ENCODE results near the gene CEACAM1.
"Not testable (repeated sequence)": the region's sequence is repeated elsewhere in the genome, so short reads cannot be mapped to it uniquely, and the experiment has no call there.

The CEACAM1 gene

GRCh38 chr19:42558450-42559150, 30.3 kb upstream of the CEACAM1 start:
- H3K4me3 ChIP-seq (ENCODE audit: low read length): no peak overlapping the region
- H3K36me3 ChIP-seq (ENCODE audit: insufficient read depth, low read length): no peaks in the 10 kb centered on the region
- peaks cover 28% of the 10 kb centered on the region; the same call in 1 of the 2 replicates for H3K4me1 ChIP-seq (ENCODE audit: insufficient read depth, low read length)
- H3K27ac ChIP-seq (ENCODE audit: low read depth, low read length): no peak overlapping the region
- no peaks in the 10 kb centered on the region for H3K27me3 ChIP-seq (ENCODE audit: insufficient read depth, low read length)
- no peak overlapping the region for H3K9ac ChIP-seq (ENCODE audit: low read depth, low read length)
- no peaks in the 10 kb centered on the region for H3K9me3 ChIP-seq (ENCODE audit: insufficient read depth, low read depth, low read length)
- WGBS: 55% methylated on average over 7 of the region's 7 CpGs

DNA sequence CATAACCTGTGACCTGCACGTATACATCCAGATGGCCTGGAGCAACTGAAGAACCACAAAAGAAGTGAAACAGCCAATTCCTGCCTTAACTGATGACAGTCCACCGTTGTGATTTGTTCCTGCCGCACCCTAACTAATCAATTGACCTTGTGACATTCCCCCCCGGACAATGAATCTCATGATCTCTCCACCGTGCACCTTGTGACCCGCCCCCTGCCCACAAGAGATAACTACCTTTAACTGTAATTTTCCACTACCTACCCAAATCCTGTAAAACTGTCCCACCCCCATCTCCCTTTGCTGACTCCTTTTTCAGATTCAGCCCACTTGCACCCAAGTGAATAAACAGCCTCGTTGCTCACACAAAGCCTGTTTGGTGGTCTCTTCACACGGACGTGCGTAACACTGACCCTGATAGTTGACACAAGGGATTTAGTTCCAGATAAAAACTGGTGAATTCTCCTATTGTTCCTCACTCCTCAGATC, 29.1 kb upstream of the CEACAM1 start:
- H3K27ac ChIP-seq (ENCODE audit: low read depth, low read length); H3K27me3 ChIP-seq (ENCODE audit: insufficient read depth, low read length); H3K4me3 ChIP-seq (ENCODE audit: low read length); H3K9ac ChIP-seq (ENCODE audit: low read depth, low read length); H3K36me3 ChIP-seq (ENCODE audit: insufficient read depth, low read length); H3K9me3 ChIP-seq (ENCODE audit: insufficient read depth, low read depth, low read length): not testable (repeated sequence)
- H3K4me1 ChIP-seq (ENCODE audit: insufficient read depth, low read length): peaks cover 32% of the 10 kb centered on the region; the same call in 1 of the 2 replicates
- 89% methylated on average over 10 of the region's 10 CpGs for WGBS

DNA sequence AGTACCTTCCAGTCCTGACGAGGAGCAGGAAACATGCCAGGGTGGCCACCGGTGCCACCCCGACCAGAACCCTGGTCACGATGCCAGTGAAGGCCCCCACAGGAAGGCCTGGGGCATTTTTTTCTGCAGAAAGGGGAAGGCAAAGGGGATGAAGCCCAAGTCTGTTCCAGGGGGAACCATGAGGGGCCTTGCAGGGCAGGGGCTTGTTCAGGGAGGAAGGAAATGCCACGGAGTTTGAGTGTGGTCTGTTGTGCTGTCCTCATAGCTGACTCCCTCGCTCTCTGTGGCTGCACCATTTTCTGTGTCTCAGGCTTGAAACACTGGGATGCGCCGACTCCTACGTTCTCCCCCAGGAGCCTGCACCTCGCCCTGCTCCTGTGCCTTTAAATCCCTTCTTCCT, 27.5 kb upstream of the CEACAM1 start:
- 84% methylated on average over 10 of the region's 10 CpGs for WGBS
- Histone ChIP-seq H3K36me3 (ENCODE audit: insufficient read depth, low read length) (no peaks in the 10 kb centered on the region), H3K27ac (ENCODE audit: low read depth, low read length) (no peak overlapping the region), H3K27me3 (ENCODE audit: insufficient read depth, low read length) (no peaks in the 10 kb centered on the region), H3K4me3 (ENCODE audit: low read length) (no peak overlapping the region), H3K9ac (ENCODE audit: low read depth, low read length) (no peak overlapping the region), H3K4me1 (ENCODE audit: insufficient read depth, low read length) (peaks cover 32% of the 10 kb centered on the region; the same call in 1 of the 2 replicates), H3K9me3 (ENCODE audit: insufficient read depth, low read depth, low read length) (no peaks in the 10 kb centered on the region)

- H3K4me1 ChIP-seq (ENCODE audit: insufficient read depth, low read length): peaks cover 32% of the 10 kb centered on the region; the same call in 1 of the 2 replicates
Measured at GRCh38 chr19:42555317-42555716, 27.0 kb upstream of the CEACAM1 start.

DNA sequence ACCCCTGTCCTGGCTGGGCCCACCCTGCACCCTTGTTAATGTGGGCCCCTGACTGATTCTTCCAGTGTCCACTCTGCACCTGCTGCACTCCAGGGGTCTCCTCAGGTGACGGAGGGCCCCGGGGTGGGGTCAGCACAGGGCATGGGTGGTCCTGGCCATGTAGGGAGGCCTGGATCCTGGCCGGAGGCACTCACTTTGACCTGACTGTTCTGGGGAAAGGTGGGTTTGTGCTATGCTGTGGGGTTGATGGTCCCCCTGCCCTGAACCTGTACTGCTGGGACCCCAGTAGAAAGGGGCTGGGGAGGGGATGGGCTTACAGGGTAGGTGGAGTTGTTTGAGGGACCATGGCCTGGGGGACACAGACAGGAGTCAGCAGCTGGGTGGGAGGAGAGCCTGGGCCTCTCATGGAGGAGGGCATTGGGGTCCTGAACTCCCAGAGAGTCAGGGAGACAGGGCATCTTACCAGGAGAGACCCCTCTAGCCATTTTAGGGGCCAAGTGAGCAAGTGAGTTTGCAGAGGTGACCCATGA, 25.8 kb upstream of the CEACAM1 start:
- H3K27me3 ChIP-seq (ENCODE audit: insufficient read depth, low read length): no peaks in the 10 kb centered on the region
- H3K9ac ChIP-seq (ENCODE audit: low read depth, low read length): no peak overlapping the region
- H3K27ac ChIP-seq (ENCODE audit: low read depth, low read length): no peak overlapping the region
- H3K36me3 ChIP-seq (ENCODE audit: insufficient read depth, low read length): no peaks in the 10 kb centered on the region
- peaks cover 7% of the 10 kb centered on the region; the same call in 1 of the 2 replicates for H3K9me3 ChIP-seq (ENCODE audit: insufficient read depth, low read depth, low read length)
- peaks cover 25% of the 10 kb centered on the region; the same call in 1 of the 2 replicates for H3K4me1 ChIP-seq (ENCODE audit: insufficient read depth, low read length)
- H3K4me3 ChIP-seq (ENCODE audit: low read length): no peak overlapping the region
- 97% methylated on average over 3 of the region's 3 CpGs for WGBS

More at GRCh38 chr19:42555317-42555716, 27.0 kb upstream of the CEACAM1 start:
- H3K4me3 ChIP-seq (ENCODE audit: low read length): no peak overlapping the region
- no peak overlapping the region for H3K27ac ChIP-seq (ENCODE audit: low read depth, low read length)
- no peaks in the 10 kb centered on the region for H3K27me3 ChIP-seq (ENCODE audit: insufficient read depth, low read length)
- no peaks in the 10 kb centered on the region for H3K36me3 ChIP-seq (ENCODE audit: insufficient read depth, low read length)
- H3K9me3 ChIP-seq (ENCODE audit: insufficient read depth, low read depth, low read length): peaks cover 2% of the 10 kb centered on the region; the same call in 1 of the 2 replicates
- WGBS: 44% methylated on average over 5 of the region's 5 CpGs
- no peak overlapping the region for H3K9ac ChIP-seq (ENCODE audit: low read depth, low read length)

- Histone ChIP-seq H3K9ac (ENCODE audit: low read depth, low read length) (no peak overlapping the region), H3K4me3 (ENCODE audit: low read length) (no peak overlapping the region), H3K27me3 (ENCODE audit: insufficient read depth, low read length) (no peaks in the 10 kb centered on the region), H3K36me3 (ENCODE audit: insufficient read depth, low read length) (no peaks in the 10 kb centered on the region), H3K27ac (ENCODE audit: low read depth, low read length) (no peak overlapping the region), H3K4me1 (ENCODE audit: insufficient read depth, low read length) (peaks cover 18% of the 10 kb centered on the region; the same call in 1 of the 2 replicates), H3K9me3 (ENCODE audit: insufficient read depth, low read depth, low read length) (peaks cover 13% of the 10 kb centered on the region; the same call in 1 of the 2 replicates)
- WGBS: 89% methylated on average over 8 of the region's 8 CpGs
Measured at GRCh38 chr19:42553292-42554045, 25.2 kb upstream of the CEACAM1 start.

- H3K9ac ChIP-seq (ENCODE audit: low read depth, low read length): no peak overlapping the region
- WGBS: 93% methylated on average over 8 of the region's 8 CpGs
- no peak overlapping the region for H3K27ac ChIP-seq (ENCODE audit: low read depth, low read length)
- H3K9me3 ChIP-seq (ENCODE audit: insufficient read depth, low read depth, low read length): peaks cover 13% of the 10 kb centered on the region; the same call in 1 of the 2 replicates
- H3K36me3 ChIP-seq (ENCODE audit: insufficient read depth, low read length): no peaks in the 10 kb centered on the region
- no peak overlapping the region for H3K4me3 ChIP-seq (ENCODE audit: low read length)
- H3K27me3 ChIP-seq (ENCODE audit: insufficient read depth, low read length): no peaks in the 10 kb centered on the region
- H3K4me1 ChIP-seq (ENCODE audit: insufficient read depth, low read length): peaks cover 15% of the 10 kb centered on the region; the same call in 1 of the 2 replicates
Measured at GRCh38 chr19:42552086-42553065, 24.1 kb upstream of the CEACAM1 start.

DNA sequence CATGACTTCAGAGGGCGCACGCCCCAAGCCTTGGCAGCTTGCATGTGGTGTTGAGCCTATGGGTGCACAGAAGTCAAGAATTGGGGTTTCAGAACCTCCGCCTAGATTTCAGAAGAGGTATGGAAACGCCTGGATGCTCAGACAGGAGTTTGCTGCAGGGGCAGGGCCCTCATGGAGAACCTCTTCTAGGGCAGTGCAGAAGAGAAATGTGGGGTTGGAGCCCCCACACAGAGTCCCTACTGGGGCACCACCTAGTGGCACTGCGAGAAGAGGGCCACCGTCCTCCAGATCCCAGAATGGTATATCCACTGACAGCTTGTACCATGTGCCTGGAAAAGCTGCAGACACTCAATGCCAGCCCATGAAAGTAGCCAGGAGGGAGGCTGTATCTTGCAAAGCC, 22.2 kb upstream of the CEACAM1 start:
- H3K36me3 ChIP-seq (ENCODE audit: insufficient read depth, low read length); H3K4me3 ChIP-seq (ENCODE audit: low read length); H3K9ac ChIP-seq (ENCODE audit: low read depth, low read length); H3K27me3 ChIP-seq (ENCODE audit: insufficient read depth, low read length); H3K27ac ChIP-seq (ENCODE audit: low read depth, low read length); H3K4me1 ChIP-seq (ENCODE audit: insufficient read depth, low read length): not testable (repeated sequence)
- WGBS: 93% methylated on average over 6 of the region's 6 CpGs
- peaks cover 13% of the 10 kb centered on the region; the same call in 1 of the 2 replicates for H3K9me3 ChIP-seq (ENCODE audit: insufficient read depth, low read depth, low read length)

GRCh38 chr19:42549067-42549466, 20.8 kb upstream of the CEACAM1 start:
- not testable (repeated sequence) for H3K36me3 ChIP-seq (ENCODE audit: insufficient read depth, low read length); H3K4me1 ChIP-seq (ENCODE audit: insufficient read depth, low read length); H3K27me3 ChIP-seq (ENCODE audit: insufficient read depth, low read length); H3K4me3 ChIP-seq (ENCODE audit: low read length); H3K27ac ChIP-seq (ENCODE audit: low read depth, low read length); H3K9ac ChIP-seq (ENCODE audit: low read depth, low read length)
- 92% methylated on average over 1 of the region's 1 CpG for WGBS
- H3K9me3 ChIP-seq (ENCODE audit: insufficient read depth, low read depth, low read length): peaks cover 13% of the 10 kb centered on the region; the same call in 1 of the 2 replicates

DNA sequence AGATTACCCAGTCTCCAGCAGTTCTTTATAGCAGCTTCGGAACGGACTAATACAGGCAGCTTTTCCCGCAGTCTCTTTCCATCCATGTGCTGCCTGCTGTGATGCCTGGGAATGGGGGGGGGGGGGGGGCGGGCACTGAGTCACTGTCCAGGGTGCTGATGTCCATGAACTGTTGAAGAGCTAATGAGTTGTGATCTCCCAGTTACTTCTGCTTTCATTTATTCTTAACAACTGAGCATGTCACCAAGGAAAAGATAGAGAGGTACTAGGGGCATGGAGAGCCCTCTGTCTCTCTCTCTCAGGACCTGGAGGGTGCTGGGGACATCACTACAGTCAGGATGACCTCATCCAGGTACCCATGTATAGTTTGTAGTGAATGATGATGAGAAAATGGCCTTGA, 20.3 kb upstream of the CEACAM1 start:
- no peak overlapping the region for H3K9ac ChIP-seq (ENCODE audit: low read depth, low read length)
- H3K4me1 ChIP-seq (ENCODE audit: insufficient read depth, low read length): 0 out of 2 replicates have a peak, but pooled peaks cover 4% of the 10 kb centered on the region
- no peaks in the 10 kb centered on the region; the same call in 1 of the 2 replicates for H3K27me3 ChIP-seq (ENCODE audit: insufficient read depth, low read length)
- no peak overlapping the region for H3K4me3 ChIP-seq (ENCODE audit: low read length)
- WGBS: 70% methylated on average over 3 of the region's 4 CpGs
- H3K27ac ChIP-seq (ENCODE audit: low read depth, low read length): no peak overlapping the region
- no peaks in the 10 kb centered on the region for H3K36me3 ChIP-seq (ENCODE audit: insufficient read depth, low read length)
- H3K9me3 ChIP-seq (ENCODE audit: insufficient read depth, low read depth, low read length): peaks cover 13% of the 10 kb centered on the region; the same call in 1 of the 2 replicates

Measured in HUES64 (cell line).